CD4-positive, alpha-beta T cell treated with Interleukin-21 for 1 hour (primary cell): ENCODE measurements around the gene RAX2.
"Not testable (repeated sequence)": the region's sequence is repeated elsewhere in the genome, so short reads cannot be mapped to it uniquely, and the experiment has no call there.

Source experiments
- DNase-seq: peaks from one replicate; pipeline ENCODE4 v3.0.0-alpha.2; 2020

RAX2 gene

GRCh38 chr19:3771906-3772455 is at the start of gene RAX2:
RAX2 (minus strand) TSS chr19:3772228; CDS start chr19:3771742, 486 bp downstream.
- no peak for DNase-seq

- no peak for DNase-seq
Observed at GRCh38 chr19:3821156-3821555, 49.1 kb upstream of the RAX2 start.

GRCh38 chr19:3819989-3820388 is 48.0 kb upstream of the RAX2 start:
- no peak for DNase-seq

GRCh38 chr19:3818918-3819317 is 46.9 kb upstream of the RAX2 start:
- DNase-seq = no peak

GRCh38 chr19:3818466-3818865 is 46.4 kb upstream of the RAX2 start:
- no peak for DNase-seq

- no peak for DNase-seq
Observed at GRCh38 chr19:3817761-3818160, 45.7 kb upstream of the RAX2 start.

- no peak for DNase-seq
Observed at GRCh38 chr19:3816566-3817218, 44.7 kb upstream of the RAX2 start.

GRCh38 chr19:3816148-3816547 is 44.1 kb upstream of the RAX2 start:
- DNase-seq = not testable (repeated sequence)

GRCh38 chr19:3814648-3815047 is 42.6 kb upstream of the RAX2 start:
- DNase-seq = no peak

- DNase-seq = peak; percentile 32
Observed at GRCh38 chr19:3813473-3814392, 41.7 kb upstream of the RAX2 start.

- DNase-seq = no peak
Observed at GRCh38 chr19:3810708-3811355, 38.8 kb upstream of the RAX2 start.

- DNase-seq = no peak
Observed at GRCh38 chr19:3809881-3810707, 38.1 kb upstream of the RAX2 start.

- no peak for DNase-seq
Observed at GRCh38 chr19:3808420-3809143, 36.6 kb upstream of the RAX2 start.

- DNase-seq = no peak
Observed at GRCh38 chr19:3807574-3808354, 35.7 kb upstream of the RAX2 start.

- no peak for DNase-seq
Observed at GRCh38 chr19:3807131-3807480, 35.1 kb upstream of the RAX2 start.

- no peak for DNase-seq
Observed at GRCh38 chr19:3805859-3806258, 33.8 kb upstream of the RAX2 start.

- no peak for DNase-seq
Observed at GRCh38 chr19:3804429-3804828, 32.4 kb upstream of the RAX2 start.

GRCh38 chr19:3803986-3804385 is 32.0 kb upstream of the RAX2 start:
- DNase-seq = no peak

- no peak for DNase-seq
Observed at GRCh38 chr19:3803114-3803888, 31.3 kb upstream of the RAX2 start.

GRCh38 chr19:3801412-3802096 is 29.5 kb upstream of the RAX2 start:
- peak; percentile 65 for DNase-seq
